Stimulated activated CD4-positive, alpha-beta T cell treated with anti-CD3 and anti-CD28 coated beads, Interleukin-1b, Interleukin-23, amount 100 ng/mL, for 1 hour (primary cell): ENCODE measurements around the gene CDKL1.
"Not testable (repeated sequence)": the region's sequence is repeated elsewhere in the genome, so short reads cannot be mapped to it uniquely, and the experiment has no call there.

Experiments used
- DNase-seq, 2 donors: peaks; one replicate each; pipeline ENCODE4 v3.0.0-alpha.2; 2020; ENCODE audit warnings: low read depth in 2 of 2

Gene CDKL1

GRCh38 chr14:50388256-50388931 lies 8.3 kb downstream of the CDKL1 start:
- no peak for DNase-seq

DNA sequence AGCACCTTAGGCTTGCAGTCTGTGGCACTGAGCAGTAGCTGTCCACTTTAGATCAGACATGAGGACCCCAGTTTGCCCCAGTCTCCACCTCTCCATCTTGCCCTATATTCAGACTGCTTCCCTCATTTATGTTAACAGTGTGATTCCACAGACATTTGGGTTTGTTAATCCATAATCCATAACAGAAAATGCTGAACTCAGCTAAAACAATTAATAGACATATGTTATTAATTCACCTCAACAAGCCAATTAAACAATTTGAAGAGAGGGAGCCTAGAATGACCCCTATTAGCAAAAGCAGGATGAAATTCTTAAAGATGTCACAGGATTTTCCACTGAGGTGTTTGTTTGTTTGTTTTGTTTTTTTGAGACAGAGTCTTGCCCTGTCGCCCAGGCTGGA lies 9.1 kb downstream of the CDKL1 start:
- no peak for DNase-seq

DNA sequence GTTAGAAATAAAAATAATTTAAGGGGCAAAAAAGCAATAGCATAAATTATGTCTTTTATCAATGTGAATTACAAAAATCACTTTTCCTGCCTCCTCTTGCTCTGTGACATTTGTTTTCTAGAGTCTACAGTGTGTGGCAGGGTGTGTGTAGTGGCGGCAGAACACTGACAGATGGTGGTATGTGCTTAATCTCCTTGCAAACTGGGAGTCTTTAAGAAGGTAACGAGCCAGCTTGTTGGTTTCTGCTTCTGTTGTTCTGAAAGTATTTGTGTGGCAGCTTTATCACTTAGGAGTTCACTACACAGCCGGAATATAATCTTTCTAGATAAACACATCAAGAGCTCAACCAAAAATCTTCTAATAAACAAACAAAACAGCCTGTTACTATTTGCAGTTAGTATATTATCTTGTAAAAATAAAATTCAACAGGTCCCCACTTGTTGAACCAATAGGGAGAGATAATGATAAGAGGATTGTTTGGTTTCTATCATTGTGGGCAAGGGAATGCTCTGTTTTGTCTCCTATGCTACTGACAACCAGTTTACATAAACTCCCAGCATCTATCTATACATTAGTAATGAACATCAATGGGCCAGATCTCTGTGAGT lies 13.0 kb downstream of the CDKL1 start:
- DNase-seq: no peak

DNA sequence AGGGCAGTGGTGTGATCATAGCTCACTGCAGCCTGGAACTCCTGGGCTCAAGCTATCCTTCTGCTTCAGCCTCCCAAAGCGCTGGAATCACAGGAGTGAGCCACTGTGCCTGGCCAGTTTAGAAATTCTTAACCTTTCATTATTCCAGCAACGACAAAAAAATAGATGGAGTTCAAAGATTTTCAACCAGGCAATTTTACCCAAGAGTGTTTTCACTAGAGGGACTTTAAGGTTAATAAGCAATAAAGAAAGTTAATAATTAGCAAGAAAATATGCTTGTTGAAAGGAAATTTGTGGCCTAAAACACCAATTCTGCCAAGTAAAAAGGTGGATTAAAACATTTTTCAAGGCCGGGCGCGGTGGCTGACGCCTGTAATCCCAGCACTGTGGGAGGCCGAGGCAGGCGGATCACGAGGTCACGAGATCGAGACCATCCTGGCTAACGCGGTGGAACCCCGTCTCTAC lies 14.8 kb downstream of the CDKL1 start:
- no peak for DNase-seq

GRCh38 chr14:50381008-50381407 lies 15.7 kb downstream of the CDKL1 start:
- no peak for DNase-seq

GRCh38 chr14:50380455-50380854 lies 16.2 kb downstream of the CDKL1 start:
- DNase-seq: no peak

- DNase-seq: no peak
These were observed 17.1 kb downstream of the CDKL1 start for GRCh38 chr14:50379563-50379962.

- no peak for DNase-seq
These were observed 19.1 kb downstream of the CDKL1 start for GRCh38 chr14:50377550-50378085.

- DNase-seq: no peak
These were observed 20.9 kb downstream of the CDKL1 start for GRCh38 chr14:50375760-50376159.

DNA sequence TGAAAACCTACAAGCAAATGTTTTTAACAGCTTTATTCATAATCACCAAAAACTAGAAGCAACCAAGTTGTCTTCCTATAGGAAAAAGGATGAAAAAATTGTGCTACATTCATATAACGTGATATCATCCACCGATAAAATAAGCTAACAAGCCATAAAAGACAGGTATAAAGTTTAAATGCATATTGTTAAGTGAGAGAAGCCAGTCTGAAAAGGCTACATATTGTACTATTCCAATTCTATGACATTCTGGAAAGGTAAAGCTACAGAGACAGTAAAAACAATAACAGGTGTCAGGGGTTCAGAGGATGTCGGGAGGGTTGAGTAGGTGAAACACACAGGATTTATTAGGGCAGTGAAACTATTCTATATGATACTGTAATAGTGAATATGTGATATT lies 22.7 kb downstream of the CDKL1 start:
- DNase-seq: no peak

GRCh38 chr14:50371546-50371945 lies 25.1 kb downstream of the CDKL1 start:
- DNase-seq: no peak

GRCh38 chr14:50366589-50366988 lies 30.1 kb downstream of the CDKL1 start:
- DNase-seq: no peak

DNA sequence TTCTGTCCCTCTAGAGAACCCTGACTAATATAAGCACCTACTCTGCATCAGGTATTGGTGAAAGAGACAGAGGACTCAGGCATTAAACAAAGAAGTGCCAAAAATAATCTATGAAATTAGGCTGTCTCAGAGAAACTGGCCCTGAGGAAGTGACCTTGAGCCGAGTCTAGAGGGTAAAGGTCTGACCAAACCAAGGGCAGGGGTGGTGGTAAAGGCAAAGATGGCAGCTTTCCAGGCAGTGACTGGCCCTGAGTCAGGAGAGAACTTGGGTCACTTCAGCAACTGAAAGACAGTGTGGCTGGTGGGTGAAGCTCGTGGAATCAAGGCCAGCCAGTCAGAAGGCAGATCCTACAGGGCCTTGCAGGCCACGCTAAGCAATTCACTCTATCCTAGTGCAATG lies 30.6 kb downstream of the CDKL1 start:
- no peak for DNase-seq

- not testable (repeated sequence) for DNase-seq
These were observed 31.1 kb downstream of the CDKL1 start for GRCh38 chr14:50365572-50365971.

GRCh38 chr14:50364792-50365191 lies 31.9 kb downstream of the CDKL1 start:
- DNase-seq: no peak

DNA sequence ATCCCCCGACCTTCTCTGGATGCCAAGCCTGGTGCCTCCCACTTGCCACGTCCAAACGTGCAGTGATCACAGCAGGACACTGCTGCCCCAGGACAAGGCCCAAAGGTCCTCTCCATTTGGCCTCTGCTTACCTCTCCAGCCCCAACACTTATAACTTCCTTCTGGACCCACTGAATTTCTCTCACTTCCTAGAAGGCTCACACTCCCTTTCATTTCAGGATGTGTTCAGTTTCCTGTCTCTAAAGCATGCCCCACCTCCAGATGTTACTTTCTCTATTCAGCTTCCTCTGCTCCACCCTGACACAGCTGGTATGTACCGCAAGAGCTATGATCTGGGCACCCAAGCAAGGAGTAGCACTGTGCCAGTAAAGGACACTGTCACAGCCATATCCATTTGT lies 33.0 kb downstream of the CDKL1 start:
- no peak for DNase-seq

GRCh38 chr14:50362764-50363713 lies 33.6 kb downstream of the CDKL1 start:
- no peak for DNase-seq

- DNase-seq: not testable (repeated sequence)
These were observed 34.9 kb downstream of the CDKL1 start for GRCh38 chr14:50361473-50362403.

- no peak for DNase-seq
These were observed 35.8 kb downstream of the CDKL1 start for GRCh38 chr14:50360851-50361250.

DNA sequence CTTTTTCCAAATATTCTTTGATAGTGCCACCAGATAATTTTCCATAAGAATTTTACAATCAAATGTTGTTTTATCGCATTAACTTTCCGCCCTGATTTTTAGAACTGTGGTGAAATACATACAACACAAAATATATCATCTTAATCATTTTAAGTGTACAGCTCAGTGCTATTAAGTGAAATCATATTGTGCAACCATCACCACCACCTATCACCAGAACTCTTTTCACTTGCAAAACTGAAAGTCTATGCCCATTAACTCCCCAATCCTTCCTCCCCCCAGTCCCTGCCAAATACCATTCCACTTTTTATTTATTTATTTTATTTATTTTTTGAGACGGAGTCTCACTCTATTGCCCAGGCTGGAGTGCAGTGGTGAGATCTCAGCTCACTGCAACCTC lies 36.6 kb downstream of the CDKL1 start:
- no peak for DNase-seq

DNA sequence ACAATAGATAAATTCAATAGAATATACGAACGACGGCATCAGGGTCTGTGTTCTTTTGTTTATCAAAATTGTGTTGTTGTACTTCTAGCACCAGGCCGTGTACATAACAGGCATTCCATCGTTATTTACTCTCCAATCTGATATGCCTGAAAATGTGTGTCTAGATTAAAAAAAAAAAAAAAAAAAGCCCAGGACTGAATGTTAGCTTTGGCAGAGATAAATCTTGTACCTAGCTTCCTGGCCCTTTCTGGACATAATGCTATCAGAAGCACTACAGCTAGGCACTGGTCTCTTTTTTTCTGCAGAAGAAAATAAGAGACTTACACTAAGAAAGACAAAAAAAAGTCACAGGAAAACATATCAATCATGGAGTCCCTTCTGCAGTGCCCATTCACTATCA lies 37.0 kb downstream of the CDKL1 start:
- no peak for DNase-seq
